Ovary (tissue), 3 donors: ENCODE measurements around the gene CDC42BPB.

Experiments used
- EP300 ChIP-seq: sonication (generic); formaldehyde crosslinking; IDR thresholded peaks from one replicate; pipeline ENCODE4 v1.6.1; 2017; ENCODE audit warnings: antibody characterized with exemption
- POLR2A ChIP-seq: fragments of 450-650 bp; IDR thresholded peaks from one replicate; pipeline ENCODE4 v1.6.1; 2017; ENCODE audit warnings: antibody characterized with exemption, mild to moderate bottlenecking, moderate library complexity
- TF ChIP-seq, protein P1 (sequence below), 3 donors: fragments of 450-650 bp in 2 of 3; fragments of 200-600 bp in 1 of 3; IDR thresholded peaks; one replicate each; pipeline versions ENCODE4 v1.5.1 to v1.8.0; 2016 to 2022; ENCODE audit warnings: antibody characterized with exemption in 3 of 3, mild to moderate bottlenecking in 1 of 3
- donor health status: DM: no; HTN: no; CAD: no.

DNA sequence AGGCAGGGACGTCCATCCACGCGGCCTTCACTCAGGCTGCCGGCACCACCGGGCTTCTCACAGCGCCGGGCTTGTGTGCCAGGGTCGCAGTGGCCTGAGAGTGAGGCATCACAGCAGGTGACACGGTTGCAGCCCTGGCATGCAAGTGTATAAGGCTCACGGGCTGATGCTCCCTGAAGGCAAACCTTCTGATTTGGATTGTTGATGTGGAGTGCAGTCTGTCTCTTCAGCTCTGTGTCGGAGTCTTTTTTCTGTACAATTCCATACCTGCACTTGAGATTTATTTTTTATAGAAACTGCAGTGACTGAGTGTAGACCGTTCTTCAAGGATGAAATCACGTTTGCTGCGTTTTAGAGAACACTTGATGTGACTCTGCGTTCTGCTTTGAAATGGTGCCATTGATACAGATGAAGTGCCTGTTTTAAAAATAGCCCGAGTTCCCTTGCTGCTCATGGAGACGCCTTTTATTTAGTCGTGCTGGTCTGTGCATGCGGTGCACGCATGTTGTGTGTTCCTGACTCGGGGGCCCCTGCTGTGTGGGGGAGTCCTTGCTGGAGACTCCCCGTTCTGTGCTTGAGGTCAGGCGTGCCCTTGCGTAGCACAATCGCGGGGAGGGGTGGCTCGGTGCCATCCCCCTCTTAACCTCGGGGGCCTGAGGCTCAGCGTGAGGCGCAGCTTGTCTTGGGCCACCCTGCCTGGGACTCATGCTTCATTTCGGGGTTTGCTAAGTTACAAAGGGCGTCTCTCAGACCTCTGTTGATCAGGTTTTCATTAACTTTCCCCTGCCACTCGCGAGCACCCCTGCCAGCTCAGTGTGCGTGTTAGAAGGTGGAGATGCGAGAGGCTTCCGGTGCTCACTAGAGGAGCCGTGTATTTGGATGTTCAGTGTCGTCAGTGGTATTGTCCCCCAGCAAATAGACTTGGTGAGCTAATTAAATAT, 156.4 kb downstream of the CDC42BPB start:
- TF ChIP-seq, protein P1, sequence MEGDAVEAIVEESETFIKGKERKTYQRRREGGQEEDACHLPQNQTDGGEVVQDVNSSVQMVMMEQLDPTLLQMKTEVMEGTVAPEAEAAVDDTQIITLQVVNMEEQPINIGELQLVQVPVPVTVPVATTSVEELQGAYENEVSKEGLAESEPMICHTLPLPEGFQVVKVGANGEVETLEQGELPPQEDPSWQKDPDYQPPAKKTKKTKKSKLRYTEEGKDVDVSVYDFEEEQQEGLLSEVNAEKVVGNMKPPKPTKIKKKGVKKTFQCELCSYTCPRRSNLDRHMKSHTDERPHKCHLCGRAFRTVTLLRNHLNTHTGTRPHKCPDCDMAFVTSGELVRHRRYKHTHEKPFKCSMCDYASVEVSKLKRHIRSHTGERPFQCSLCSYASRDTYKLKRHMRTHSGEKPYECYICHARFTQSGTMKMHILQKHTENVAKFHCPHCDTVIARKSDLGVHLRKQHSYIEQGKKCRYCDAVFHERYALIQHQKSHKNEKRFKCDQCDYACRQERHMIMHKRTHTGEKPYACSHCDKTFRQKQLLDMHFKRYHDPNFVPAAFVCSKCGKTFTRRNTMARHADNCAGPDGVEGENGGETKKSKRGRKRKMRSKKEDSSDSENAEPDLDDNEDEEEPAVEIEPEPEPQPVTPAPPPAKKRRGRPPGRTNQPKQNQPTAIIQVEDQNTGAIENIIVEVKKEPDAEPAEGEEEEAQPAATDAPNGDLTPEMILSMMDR (IDR thresholded peaks at IDR 0.05) = no peak
- no peak for TF ChIP-seq POLR2A
- no peak for TF ChIP-seq EP300
